Activated naive CD8-positive, alpha-beta T cell treated with anti-CD3 and anti-CD28 coated beads, Interleukin-2, amount 50 U/mL, for 24 hours (primary cell): ENCODE measurements around the gene IFNAR1.
A peak's percentile ranks its signal among the peaks of the same experiment; 100 is the strongest.
"Not testable (repeated sequence)": the region's sequence is repeated elsewhere in the genome, so short reads cannot be mapped to it uniquely, and the experiment has no call there.

Experiments
- ATAC-seq: fragments of 150-1000 bp; cut with Tn5 transposase; one replicate; pipeline ENCODE4 v1.10.0; 2021
- DNase-seq: peaks from one replicate; pipeline ENCODE4 v3.0.0; 2021
- H3K27ac Mint-ChIP-seq: one replicate; pipeline ENCODE4 v1.8.0; 2021; ENCODE audit warnings: mild to moderate bottlenecking, mixed read lengths
- H3K27me3 Mint-ChIP-seq: one replicate; pipeline ENCODE4 v1.8.0; 2021; ENCODE audit warnings: mixed read lengths
- H3K36me3 Mint-ChIP-seq: one replicate; pipeline ENCODE4 v1.8.0; 2021; ENCODE audit warnings: low read depth, mixed read lengths
- H3K4me1 Mint-ChIP-seq: one replicate; pipeline ENCODE4 v1.8.0; 2021; ENCODE audit warnings: mixed read lengths
- H3K4me3 Mint-ChIP-seq: one replicate; pipeline ENCODE4 v1.8.0; 2021; ENCODE audit warnings: mild to moderate bottlenecking, moderate library complexity, mixed read lengths
- H3K9me3 Mint-ChIP-seq: one replicate; pipeline ENCODE4 v1.8.0; 2021; ENCODE audit warnings: mixed read lengths

The IFNAR1 gene

GRCh38 chr21:33370305-33370704 is 45.5 kb downstream of the IFNAR1 start:
- Mint-ChIP-seq H3K27ac (no peak overlapping the region), H3K9me3 (peaks cover 27% of the 10 kb centered on the region), H3K4me1 (peaks cover 13% of the 10 kb centered on the region), H3K4me3 (no peak overlapping the region), H3K36me3 (peaks cover 12% of the 10 kb centered on the region), H3K27me3 (no peaks in the 10 kb centered on the region)
- no peak for DNase-seq
- no peak for ATAC-seq

GRCh38 chr21:33371366-33371765 is 46.6 kb downstream of the IFNAR1 start:
- Mint-ChIP-seq H3K27ac (no peak overlapping the region), H3K36me3 (peaks cover 12% of the 10 kb centered on the region), H3K27me3 (no peaks in the 10 kb centered on the region), H3K9me3 (peaks cover 22% of the 10 kb centered on the region), H3K4me1 (peaks cover 15% of the 10 kb centered on the region), H3K4me3 (no peak overlapping the region)
- ATAC-seq (no peak), DNase-seq (no peak)

DNA sequence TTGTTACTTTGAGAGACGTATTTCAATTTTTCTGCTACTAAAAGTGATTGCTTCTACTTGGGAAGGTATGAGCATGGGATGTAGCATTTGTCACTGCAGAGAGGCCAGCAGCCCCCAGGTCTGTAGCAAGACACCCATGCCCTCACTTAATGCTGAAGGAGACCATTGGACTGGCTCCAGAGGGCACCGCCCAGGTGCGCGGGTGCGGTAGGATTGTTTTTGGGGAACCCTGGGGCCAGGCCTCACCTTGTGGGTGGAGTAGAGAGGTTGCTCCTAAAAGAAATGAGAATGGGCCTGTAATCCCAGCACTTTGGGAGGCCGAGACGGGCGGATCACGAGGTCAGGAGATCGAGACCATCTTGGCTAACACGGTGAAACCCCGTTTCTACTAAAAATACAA is 47.8 kb downstream of the IFNAR1 start:
- peaks cover 15% of the 10 kb centered on the region for H3K4me1 Mint-ChIP-seq
- H3K4me3 Mint-ChIP-seq: no peak overlapping the region
- ATAC-seq: no peak
- peaks cover 10% of the 10 kb centered on the region for H3K9me3 Mint-ChIP-seq
- no peak overlapping the region for H3K27ac Mint-ChIP-seq
- H3K27me3 Mint-ChIP-seq: no peaks in the 10 kb centered on the region
- DNase-seq: no peak
- peaks cover 5% of the 10 kb centered on the region for H3K36me3 Mint-ChIP-seq

DNA sequence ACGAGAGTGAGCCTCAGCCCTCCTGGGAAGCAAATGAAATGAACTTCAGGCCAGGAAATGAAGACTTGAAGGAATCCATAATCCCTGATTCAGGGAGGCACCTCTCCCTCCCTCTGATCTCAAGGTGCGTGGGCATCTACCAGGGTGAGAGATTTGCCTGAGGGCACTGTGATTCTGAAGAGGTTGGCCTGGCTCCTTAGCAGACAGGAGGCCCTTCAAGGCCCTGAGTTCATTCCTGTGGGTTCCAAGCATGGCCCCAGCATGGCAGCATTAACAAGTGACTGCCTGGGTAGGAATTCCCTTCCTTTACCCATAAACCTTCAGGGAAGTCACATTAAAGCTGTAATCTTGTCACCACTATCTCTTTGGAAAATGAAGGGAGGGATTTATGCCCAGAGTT is 48.7 kb downstream of the IFNAR1 start:
- Mint-ChIP-seq H3K9me3 (peaks cover 2% of the 10 kb centered on the region), H3K4me1 (peaks cover 18% of the 10 kb centered on the region), H3K27ac (no peak overlapping the region), H3K36me3 (peaks cover 2% of the 10 kb centered on the region), H3K4me3 (no peak overlapping the region), H3K27me3 (no peaks in the 10 kb centered on the region)
- DNase-seq (no peak), ATAC-seq (no peak)

DNA sequence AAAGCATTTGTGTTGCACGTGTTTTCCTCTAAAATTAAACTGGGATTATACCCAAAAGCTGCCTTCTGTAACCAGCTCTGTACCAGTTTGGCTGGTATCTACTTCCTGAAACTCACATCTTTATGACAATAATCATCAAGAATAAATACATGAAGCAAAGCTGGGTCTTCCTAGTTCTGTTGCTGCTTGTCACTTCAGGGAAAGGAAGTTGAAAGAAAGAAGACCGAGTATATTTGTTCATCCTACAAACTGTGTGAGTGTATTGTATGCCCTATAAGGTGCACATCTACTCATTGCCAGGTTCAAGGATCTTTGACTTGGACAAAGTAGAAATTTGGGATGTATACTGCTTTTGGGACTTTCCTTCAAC is 49.3 kb downstream of the IFNAR1 start:
- ATAC-seq (no peak), DNase-seq (no peak)
- Mint-ChIP-seq H3K4me3 (no peak overlapping the region), H3K36me3 (no peaks in the 10 kb centered on the region), H3K27me3 (no peaks in the 10 kb centered on the region), H3K9me3 (no peaks in the 10 kb centered on the region), H3K4me1 (peaks cover 20% of the 10 kb centered on the region), H3K27ac (no peak overlapping the region)

DNA sequence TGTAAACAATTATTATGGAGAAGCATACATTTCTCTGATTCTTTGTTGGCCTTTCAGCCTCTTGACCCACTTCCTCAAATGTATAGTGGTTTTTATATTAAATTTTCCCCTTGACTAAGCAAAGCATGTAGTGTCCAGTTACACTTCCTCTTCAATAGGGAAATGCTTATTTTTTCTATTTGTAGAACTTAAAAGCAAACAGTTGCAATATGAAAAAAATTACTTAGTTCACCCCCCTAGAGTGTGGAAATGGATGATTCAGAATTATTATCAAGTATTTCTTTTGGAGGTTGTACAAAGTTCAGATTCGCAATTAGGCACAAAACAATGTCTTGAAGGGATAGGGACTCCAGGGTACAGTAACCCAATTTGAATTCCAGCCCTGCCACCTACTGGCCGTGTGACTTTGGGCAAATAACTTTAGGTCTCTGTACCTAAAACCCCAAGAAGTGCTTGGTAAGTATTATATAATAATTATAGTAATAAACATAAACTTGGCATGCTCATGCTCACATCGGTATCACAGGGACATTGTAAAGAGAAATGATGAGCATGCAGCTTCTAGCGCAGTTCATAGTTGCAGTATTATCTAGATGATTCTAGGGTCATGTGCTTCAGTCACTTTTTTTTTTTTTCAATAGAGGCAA is 49.8 kb downstream of the IFNAR1 start:
- no peak overlapping the region for H3K27ac Mint-ChIP-seq
- H3K4me1 Mint-ChIP-seq: peaks cover 25% of the 10 kb centered on the region
- no peaks in the 10 kb centered on the region for H3K27me3 Mint-ChIP-seq
- H3K9me3 Mint-ChIP-seq: no peaks in the 10 kb centered on the region
- ATAC-seq (peak; percentile 72), DNase-seq (peak; percentile 58)
- no peaks in the 10 kb centered on the region for H3K36me3 Mint-ChIP-seq
- H3K4me3 Mint-ChIP-seq: no peak overlapping the region

- DNase-seq (no peak), ATAC-seq (no peak)
- no peaks in the 10 kb centered on the region for H3K36me3 Mint-ChIP-seq
- peaks cover 31% of the 10 kb centered on the region for H3K4me1 Mint-ChIP-seq
- H3K9me3 Mint-ChIP-seq: no peaks in the 10 kb centered on the region
- H3K27me3 Mint-ChIP-seq: no peaks in the 10 kb centered on the region
- no peak overlapping the region for H3K4me3 Mint-ChIP-seq
- H3K27ac Mint-ChIP-seq: no peak overlapping the region
Measured at GRCh38 chr21:33375101-33375644, 50.4 kb downstream of the IFNAR1 start.

DNA sequence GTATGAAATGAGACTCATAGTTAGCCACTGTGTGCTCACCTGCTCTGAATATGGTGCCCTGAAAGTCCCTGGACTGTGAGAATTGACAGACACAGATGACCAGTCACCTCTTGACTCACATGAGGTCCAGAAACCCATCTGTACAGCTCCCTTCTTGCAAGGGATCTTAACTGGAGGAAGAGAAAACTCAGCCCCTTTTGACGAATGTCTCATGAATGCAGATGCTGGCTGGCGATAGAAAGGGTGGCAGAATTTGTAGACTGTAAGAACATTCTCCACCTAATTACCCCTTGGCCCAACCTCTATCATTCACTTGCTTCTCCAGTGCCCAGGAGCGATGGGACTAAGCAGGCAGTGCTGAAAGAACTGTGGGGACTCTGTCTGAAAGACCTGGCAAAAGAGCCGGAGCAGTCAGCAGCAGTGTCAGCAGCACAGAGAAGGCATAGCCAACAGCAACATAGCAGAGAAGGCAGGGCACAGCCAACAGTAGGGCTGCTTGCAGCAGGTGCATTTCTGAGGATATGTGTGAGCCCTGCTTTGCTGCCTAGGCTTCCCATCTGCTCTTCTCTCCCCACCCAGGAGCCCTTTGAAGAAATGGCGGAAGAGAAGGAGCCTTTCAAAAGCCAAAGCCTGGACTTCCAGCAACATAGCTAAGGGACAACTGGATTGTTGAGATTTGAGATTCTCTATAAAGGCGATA is 52.6 kb downstream of the IFNAR1 start:
- Mint-ChIP-seq H3K4me1 (peaks cover 53% of the 10 kb centered on the region), H3K9me3 (no peaks in the 10 kb centered on the region), H3K27me3 (no peaks in the 10 kb centered on the region), H3K4me3 (no peak overlapping the region), H3K27ac (peak overlapping the region; percentile 1), H3K36me3 (no peaks in the 10 kb centered on the region)
- ATAC-seq (no peak), DNase-seq (no peak)

DNA sequence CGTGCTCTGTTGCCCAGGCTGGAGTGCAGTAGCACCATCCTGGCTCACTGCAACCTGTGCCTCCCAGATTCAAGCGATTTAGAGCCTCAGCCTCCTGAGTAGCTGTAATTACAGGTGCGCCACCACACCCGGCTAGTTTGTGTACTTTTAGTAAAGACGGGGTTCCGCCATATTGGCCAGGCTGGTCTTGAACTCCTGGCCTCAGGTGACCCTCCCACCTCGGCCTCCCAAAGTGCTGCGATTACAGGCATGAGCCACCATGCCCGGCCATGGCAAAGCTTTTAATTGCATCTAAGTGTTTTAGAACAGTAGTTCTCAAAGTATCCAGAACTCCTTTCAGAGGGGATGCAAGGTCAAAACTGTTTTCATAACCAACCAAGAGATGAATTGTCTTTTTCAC is 53.3 kb downstream of the IFNAR1 start:
- H3K9me3 Mint-ChIP-seq: no peaks in the 10 kb centered on the region
- H3K4me3 Mint-ChIP-seq: no peak overlapping the region
- peaks cover 60% of the 10 kb centered on the region for H3K4me1 Mint-ChIP-seq
- H3K27me3 Mint-ChIP-seq: peaks cover under 1% of the 10 kb centered on the region
- H3K36me3 Mint-ChIP-seq: no peaks in the 10 kb centered on the region
- ATAC-seq: no peak
- no peak overlapping the region for H3K27ac Mint-ChIP-seq
- no peak for DNase-seq

DNA sequence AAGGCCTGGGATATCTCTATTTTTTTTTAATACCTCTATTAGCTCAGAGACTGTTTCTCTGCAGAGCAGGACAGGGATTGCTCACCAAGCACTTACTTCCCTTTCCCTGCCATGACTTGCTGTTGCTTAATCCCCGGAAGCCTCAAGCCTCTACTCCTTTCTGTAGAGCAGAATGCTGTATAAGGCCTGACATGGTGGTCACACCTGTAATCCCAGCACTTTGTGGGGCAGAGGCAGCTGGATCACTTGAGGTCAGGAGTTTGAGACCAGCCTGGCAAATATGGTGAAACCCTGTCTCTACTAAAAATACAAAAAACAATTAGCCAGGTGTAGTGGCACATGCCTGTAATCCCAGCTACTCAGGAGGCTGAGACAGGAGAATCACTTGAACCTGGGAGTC is 55.2 kb downstream of the IFNAR1 start:
- not testable (repeated sequence) for H3K27me3 Mint-ChIP-seq, H3K9me3 Mint-ChIP-seq, ATAC-seq, DNase-seq, H3K36me3 Mint-ChIP-seq
- Mint-ChIP-seq H3K4me3 (peak overlapping the region; percentile 27), H3K4me1 (peaks cover 69% of the 10 kb centered on the region), H3K27ac (peak overlapping the region; percentile 68)

GRCh38 chr21:33380483-33380998 is 55.8 kb downstream of the IFNAR1 start:
- peaks cover 69% of the 10 kb centered on the region for H3K4me1 Mint-ChIP-seq
- H3K27me3 Mint-ChIP-seq: peaks cover 11% of the 10 kb centered on the region
- no peaks in the 10 kb centered on the region for H3K36me3 Mint-ChIP-seq
- ATAC-seq (peak; percentile 86), DNase-seq (peak; percentile 91)
- H3K4me3 Mint-ChIP-seq: peak overlapping the region; percentile 27
- H3K27ac Mint-ChIP-seq: peak overlapping the region; percentile 68
- H3K9me3 Mint-ChIP-seq: no peaks in the 10 kb centered on the region

- H3K27me3 Mint-ChIP-seq: peaks cover 15% of the 10 kb centered on the region
- H3K9me3 Mint-ChIP-seq, DNase-seq, H3K36me3 Mint-ChIP-seq, ATAC-seq: not testable (repeated sequence)
- peak overlapping the region; percentile 21 for H3K4me3 Mint-ChIP-seq
- H3K4me1 Mint-ChIP-seq: peaks cover 71% of the 10 kb centered on the region
- peak overlapping the region; percentile 89 for H3K27ac Mint-ChIP-seq
Measured at GRCh38 chr21:33381381-33381780, 56.6 kb downstream of the IFNAR1 start.

DNA sequence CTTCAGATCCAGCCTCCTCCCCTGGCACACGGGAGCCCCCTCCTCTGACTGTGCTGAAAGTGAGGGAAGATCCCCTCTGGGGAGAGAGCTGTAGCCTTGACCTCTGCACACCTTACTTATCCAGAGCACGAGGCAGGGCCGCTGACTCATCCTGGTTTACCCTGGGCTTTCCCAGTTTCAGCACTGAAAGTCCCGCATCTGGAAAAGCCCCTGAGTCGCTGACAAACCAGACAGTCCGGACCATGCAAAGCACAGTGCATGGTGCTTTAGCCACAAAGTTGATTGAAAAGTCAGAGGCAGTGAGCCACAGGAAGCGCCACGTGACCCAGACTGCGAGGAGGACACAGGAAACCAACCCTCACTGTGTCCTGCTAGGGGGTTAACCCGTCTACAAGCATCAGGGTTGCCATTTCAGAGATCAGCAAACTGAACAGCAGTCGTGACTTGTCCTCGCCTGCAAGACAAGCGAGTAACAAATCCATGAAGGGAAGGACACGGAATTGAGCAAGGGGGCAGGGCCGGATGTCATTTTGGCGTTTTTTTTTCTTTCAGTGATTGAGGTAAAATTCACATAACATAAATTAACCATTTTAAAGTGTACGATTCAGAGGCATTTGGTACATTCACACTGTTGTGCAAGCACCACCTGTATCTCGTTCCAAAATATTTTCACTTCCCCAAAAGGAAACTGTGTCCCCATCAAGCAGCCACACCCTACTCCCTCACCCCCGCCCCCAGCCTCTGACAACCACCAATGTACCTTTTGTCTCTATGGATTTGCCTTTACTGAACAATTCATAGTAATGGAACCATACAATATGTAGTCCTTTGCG is 58.5 kb downstream of the IFNAR1 start:
- Mint-ChIP-seq H3K4me3 (peak overlapping the region; percentile 72), H3K4me1 (peaks cover 72% of the 10 kb centered on the region), H3K27me3 (peaks cover 22% of the 10 kb centered on the region), H3K36me3 (no peaks in the 10 kb centered on the region), H3K27ac (peak overlapping the region; percentile 89), H3K9me3 (no peaks in the 10 kb centered on the region)
- DNase-seq: peak; percentile 81
- ATAC-seq: peak; percentile 69

- H3K27me3 Mint-ChIP-seq: peaks cover 32% of the 10 kb centered on the region
- ATAC-seq (peak; percentile 37), DNase-seq (no peak)
- no peaks in the 10 kb centered on the region for H3K36me3 Mint-ChIP-seq
- H3K27ac Mint-ChIP-seq: peak overlapping the region; percentile 39
- no peaks in the 10 kb centered on the region for H3K9me3 Mint-ChIP-seq
- H3K4me1 Mint-ChIP-seq: peaks cover 61% of the 10 kb centered on the region
- H3K4me3 Mint-ChIP-seq: peak overlapping the region; percentile 57
Measured at GRCh38 chr21:33384841-33385331, 60.1 kb downstream of the IFNAR1 start.
